ENCODE measurements around the gene LAPTM4A. TPM values are rescaled to one million over a fixed set of nuclear protein-coding genes. Genes with fewer than 3 reads are reported as not detected.

LAPTM4A gene
- total RNA-seq, 1 experiment from 2014 or later = 122 TPM

GRCh38 chr2:20005067-20005627 is 46.3 kb downstream of the LAPTM4A start:
- DNase-seq = no peak
- Histone ChIP-seq H3K36me3 (replicated peaks; ENCODE audit: control insufficient read depth, insufficient read depth, low read length) (no peaks in the 10 kb centered on the region), H3K4me3 (ENCODE audit: insufficient read depth, low read depth, low read length) (no peak overlapping the region), H3K27me3 (ENCODE audit: control insufficient read depth, insufficient read depth, low read length) (no peaks in the 10 kb centered on the region)

- no peak overlapping the region for H3K4me3 ChIP-seq (ENCODE audit: insufficient read depth, low read depth, low read length)
- no peak for DNase-seq
- H3K36me3 ChIP-seq (replicated peaks; ENCODE audit: control insufficient read depth, insufficient read depth, low read length) = no peaks in the 10 kb centered on the region
- no peaks in the 10 kb centered on the region for H3K27me3 ChIP-seq (ENCODE audit: control insufficient read depth, insufficient read depth, low read length)
Measured at GRCh38 chr2:20001361-20001863, 50.0 kb downstream of the LAPTM4A start.

GRCh38 chr2:19993731-19994130 is 57.7 kb downstream of the LAPTM4A start:
- Histone ChIP-seq H3K4me3 (ENCODE audit: insufficient read depth, low read depth, low read length) (no peak overlapping the region), H3K36me3 (replicated peaks; ENCODE audit: control insufficient read depth, insufficient read depth, low read length) (no peaks in the 10 kb centered on the region), H3K27me3 (ENCODE audit: control insufficient read depth, insufficient read depth, low read length) (no peaks in the 10 kb centered on the region)
- DNase-seq = no peak

- Histone ChIP-seq H3K4me3 (ENCODE audit: insufficient read depth, low read depth, low read length) (no peak overlapping the region), H3K27me3 (ENCODE audit: control insufficient read depth, insufficient read depth, low read length) (no peaks in the 10 kb centered on the region), H3K36me3 (replicated peaks; ENCODE audit: control insufficient read depth, insufficient read depth, low read length) (no peaks in the 10 kb centered on the region)
- no peak for DNase-seq
Measured at GRCh38 chr2:19991895-19992294, 59.5 kb downstream of the LAPTM4A start.

GRCh38 chr2:19990416-19990728 is 61.1 kb downstream of the LAPTM4A start:
- no peak for DNase-seq
- no peaks in the 10 kb centered on the region for H3K27me3 ChIP-seq (ENCODE audit: control insufficient read depth, insufficient read depth, low read length)
- H3K4me3 ChIP-seq (ENCODE audit: insufficient read depth, low read depth, low read length) = peak overlapping the region; percentile 88
- no peaks in the 10 kb centered on the region for H3K36me3 ChIP-seq (replicated peaks; ENCODE audit: control insufficient read depth, insufficient read depth, low read length)

GRCh38 chr2:19989667-19990415 is 61.6 kb downstream of the LAPTM4A start, which contains the start of gene WDR35:
TSS of gene WDR35 (minus strand) at chr2:19990105. CDS start at chr2:19990015, 90 bp downstream.
- peak within 1 kb of the TSS; percentile 88 for H3K4me3 ChIP-seq (ENCODE audit: insufficient read depth, low read depth, low read length)
- DNase-seq = peak; percentile 96
- no peaks in the 10 kb centered on the region for H3K27me3 ChIP-seq (ENCODE audit: control insufficient read depth, insufficient read depth, low read length)
- no peaks in the 10 kb centered on the region; the same call in 1 of the 2 replicates for H3K36me3 ChIP-seq (replicated peaks; ENCODE audit: control insufficient read depth, insufficient read depth, low read length)

- Histone ChIP-seq H3K27me3 (ENCODE audit: control insufficient read depth, insufficient read depth, low read length) (no peaks in the 10 kb centered on the region), H3K36me3 (replicated peaks; ENCODE audit: control insufficient read depth, insufficient read depth, low read length) (no peaks in the 10 kb centered on the region; the same call in 1 of the 2 replicates), H3K4me3 (ENCODE audit: insufficient read depth, low read depth, low read length) (peak overlapping the region; percentile 88)
- no peak for DNase-seq
Measured at GRCh38 chr2:19989342-19989666, 62.1 kb downstream of the LAPTM4A start.

GRCh38 chr2:19988600-19988999 is 62.8 kb downstream of the LAPTM4A start:
- no peak for DNase-seq
- H3K27me3 ChIP-seq (ENCODE audit: control insufficient read depth, insufficient read depth, low read length) = no peaks in the 10 kb centered on the region
- H3K36me3 ChIP-seq (replicated peaks; ENCODE audit: control insufficient read depth, insufficient read depth, low read length) = no peaks in the 10 kb centered on the region; the same call in 1 of the 2 replicates
- H3K4me3 ChIP-seq (ENCODE audit: insufficient read depth, low read depth, low read length) = no peak overlapping the region; the same call in none of the 2 replicates

- no peak for DNase-seq
- Histone ChIP-seq H3K27me3 (ENCODE audit: control insufficient read depth, insufficient read depth, low read length) (no peaks in the 10 kb centered on the region), H3K36me3 (replicated peaks; ENCODE audit: control insufficient read depth, insufficient read depth, low read length) (no peaks in the 10 kb centered on the region; the same call in 1 of the 2 replicates), H3K4me3 (ENCODE audit: insufficient read depth, low read depth, low read length) (no peak overlapping the region)
Measured at GRCh38 chr2:19987936-19988335, 63.5 kb downstream of the LAPTM4A start.

Other genes starting within 250 kb of the LAPTM4A start
- 5.7 and 14.9 TPM in 2 replicates for gene TTC32, start 149.6 kb downstream of the LAPTM4A start, total RNA-seq (2014; rRNA removed; shearing (Covaris generic))
- 12.4 and 15.4 TPM in 2 replicates for gene WDR35, start 61.5 kb downstream of the LAPTM4A start, total RNA-seq (2014; rRNA removed; shearing (Covaris generic))
- gene MATN3, start 39.0 kb downstream of the LAPTM4A start, total RNA-seq (2014; rRNA removed; shearing (Covaris generic)) = 1.8 and 3.6 TPM in 2 replicates
- 27.2 and 38.5 TPM in 2 replicates for gene SDC1, start 173.5 kb upstream of the LAPTM4A start, total RNA-seq (2014; rRNA removed; shearing (Covaris generic))